ENCODE measurements around the gene PIPOX.

The PIPOX gene

DNA sequence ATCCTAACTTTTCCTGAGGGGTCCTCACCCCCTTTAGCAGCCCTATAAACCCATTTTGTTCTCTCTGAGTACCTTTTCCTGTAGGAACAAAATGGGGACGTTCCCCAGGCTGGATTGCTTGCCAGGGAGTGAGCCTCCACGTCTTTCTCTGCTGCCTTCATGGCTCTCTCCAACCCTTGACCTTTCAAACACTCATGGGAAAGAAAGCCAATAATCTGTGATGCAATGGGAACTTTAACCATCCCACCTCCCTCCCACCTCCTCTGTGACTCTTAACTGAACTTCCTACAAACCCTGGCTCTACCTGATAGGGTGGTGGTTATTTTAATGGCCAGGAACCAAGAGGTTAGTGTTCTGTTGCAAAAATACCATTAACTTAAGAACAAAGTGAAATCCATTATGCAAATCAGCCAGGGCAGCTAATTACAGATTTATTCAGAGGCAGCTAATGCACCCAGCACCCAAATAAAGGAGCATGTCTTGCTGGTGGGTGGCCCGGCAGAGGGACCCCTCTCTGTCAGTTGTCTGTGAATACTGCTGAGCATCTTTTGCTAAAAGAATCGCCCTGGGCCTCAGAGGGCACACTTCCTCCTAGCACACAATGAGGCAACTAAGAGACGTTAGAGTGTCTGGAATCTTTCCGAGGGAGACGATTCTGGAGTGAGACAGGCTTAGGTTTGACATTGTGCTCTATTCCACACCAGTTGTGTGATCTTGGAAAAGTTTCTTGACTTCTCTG, 3.0 kb downstream of the PIPOX start:
- no peak for DNase-seq (ENCODE audit: low read depth in 2 of 3, low spot score in 1 of 3)

DNA sequence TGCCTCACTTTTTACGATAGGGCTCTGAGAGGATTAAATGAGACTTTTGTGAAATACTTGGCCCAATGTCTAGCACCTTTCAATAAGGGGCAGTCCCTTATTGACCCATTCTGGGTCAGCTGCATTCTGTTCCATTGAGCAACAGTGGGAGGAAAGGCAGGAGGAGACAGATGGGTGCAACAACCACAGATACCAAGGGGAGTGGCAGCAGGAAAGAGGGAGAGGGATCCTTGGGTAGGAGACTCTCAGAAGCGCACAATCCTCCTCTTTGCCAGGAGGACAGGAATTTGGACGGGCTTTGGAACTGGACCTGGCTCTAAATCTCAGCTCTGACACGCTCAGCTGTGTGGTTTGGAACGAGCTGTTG, 3.5 kb downstream of the PIPOX start:
- no peak for DNase-seq (ENCODE audit: low read depth in 2 of 3, low spot score in 1 of 3)

GRCh38 chr17:29048440-29049368, 5.8 kb downstream of the PIPOX start:
- DNase-seq (ENCODE audit: low read depth in 2 of 3, low spot score in 1 of 3) = no peak

GRCh38 chr17:29049541-29050145, 6.7 kb downstream of the PIPOX start:
- DNase-seq (ENCODE audit: low read depth in 2 of 3, low spot score in 1 of 3) = no peak

- no peak for DNase-seq (ENCODE audit: low read depth in 2 of 3, low spot score in 1 of 3)
Observed at GRCh38 chr17:29050176-29050575, 7.2 kb downstream of the PIPOX start.

GRCh38 chr17:29051194-29051593, 8.3 kb downstream of the PIPOX start:
- no peak for DNase-seq (ENCODE audit: low read depth in 2 of 3, low spot score in 1 of 3)

GRCh38 chr17:29051731-29052130, 8.8 kb downstream of the PIPOX start:
- no peak for DNase-seq (ENCODE audit: low read depth in 2 of 3, low spot score in 1 of 3)

DNA sequence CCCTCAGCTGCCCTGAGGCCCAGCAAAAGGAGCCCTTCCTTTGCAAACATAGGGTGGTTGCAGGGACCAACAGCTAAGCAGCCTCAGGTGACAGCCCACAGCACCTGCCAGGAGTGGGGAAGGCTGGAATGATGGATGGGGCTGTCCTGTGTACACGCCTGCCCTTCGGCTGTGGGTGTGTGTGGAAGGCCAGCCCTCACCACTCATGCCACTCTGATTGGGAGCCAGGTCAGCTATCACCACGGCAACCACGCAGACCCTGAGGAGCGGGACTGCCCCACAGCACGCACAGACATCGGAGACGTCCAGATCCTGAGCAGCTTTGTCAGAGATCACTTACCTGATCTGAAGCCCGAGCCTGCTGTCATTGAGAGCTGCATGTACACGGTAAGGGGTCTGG, 11.9 kb downstream of the PIPOX start:
- no peak for DNase-seq (ENCODE audit: low read depth in 2 of 3, low spot score in 1 of 3)

- DNase-seq (ENCODE audit: low read depth in 2 of 3, low spot score in 1 of 3) = no peak
Observed at GRCh38 chr17:29057361-29057760, 14.4 kb downstream of the PIPOX start.

DNA sequence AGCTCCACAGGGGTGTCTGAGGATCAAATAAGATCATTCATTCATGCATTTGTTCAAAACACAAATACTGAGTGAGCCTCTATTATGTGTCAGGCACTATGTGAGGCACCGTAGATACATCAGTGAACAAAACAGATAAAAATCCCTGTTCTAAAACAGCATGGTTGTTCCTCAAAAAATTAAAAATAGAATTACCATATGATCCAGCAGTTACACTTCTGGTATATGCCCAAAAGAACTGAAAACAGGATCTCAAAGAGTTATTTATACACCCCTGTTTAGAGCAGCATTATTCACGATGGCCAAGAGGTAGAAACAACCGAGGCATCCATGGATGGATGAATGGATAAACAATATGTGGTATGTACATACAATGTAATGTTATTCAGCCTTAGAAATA, 15.4 kb downstream of the PIPOX start:
- no peak for DNase-seq (ENCODE audit: low read depth in 2 of 3, low spot score in 1 of 3)

- DNase-seq (ENCODE audit: low read depth in 2 of 3, low spot score in 1 of 3) = no peak
Observed at GRCh38 chr17:29059281-29059680, 16.3 kb downstream of the PIPOX start.

DNA sequence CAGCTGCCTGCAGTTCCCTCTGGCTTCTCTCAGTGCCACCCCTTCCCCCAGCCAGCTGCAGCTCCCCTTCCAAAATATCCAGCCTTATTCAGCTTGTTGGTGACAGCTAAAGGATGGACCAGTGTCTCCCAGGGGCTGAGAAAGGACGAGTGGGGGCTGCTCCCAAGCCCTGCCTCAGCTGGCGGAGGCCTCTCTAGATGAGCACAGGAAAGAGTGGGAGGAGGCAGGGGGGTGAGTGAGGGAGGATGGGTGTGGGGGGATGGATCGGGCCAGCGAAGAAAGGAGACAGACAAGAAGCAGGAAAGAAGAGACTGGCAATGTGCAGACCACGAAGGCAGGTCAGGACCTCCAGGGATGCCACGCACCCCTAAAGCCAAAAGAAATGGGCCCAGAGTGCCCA, 17.5 kb downstream of the PIPOX start:
- no peak for DNase-seq (ENCODE audit: low read depth in 2 of 3, low spot score in 1 of 3)

DNA sequence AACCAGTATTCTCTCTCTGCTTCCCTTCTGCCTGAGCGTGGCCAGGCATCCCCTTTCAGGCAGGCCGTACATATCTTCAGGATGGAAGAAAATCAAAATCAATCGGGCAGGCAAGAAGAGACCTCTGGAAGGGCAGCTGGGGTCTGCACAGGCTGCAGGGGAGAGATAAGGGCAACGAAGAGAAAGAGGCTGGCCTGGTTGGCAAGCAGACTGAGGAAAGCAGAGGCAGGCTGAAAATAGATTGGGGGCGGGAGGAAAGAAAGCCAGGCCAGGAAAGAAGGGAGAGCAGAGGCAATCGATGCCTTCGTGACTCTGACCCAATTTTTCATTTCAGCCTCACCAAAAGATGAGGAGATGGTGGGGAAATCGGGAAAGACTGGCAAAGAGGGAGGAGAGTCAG, 18.1 kb downstream of the PIPOX start:
- DNase-seq (ENCODE audit: low read depth in 2 of 3, low spot score in 1 of 3) = no peak

GRCh38 chr17:29062215-29062614, 19.3 kb downstream of the PIPOX start:
- no peak for DNase-seq (ENCODE audit: low read depth in 2 of 3, low spot score in 1 of 3)

DNA sequence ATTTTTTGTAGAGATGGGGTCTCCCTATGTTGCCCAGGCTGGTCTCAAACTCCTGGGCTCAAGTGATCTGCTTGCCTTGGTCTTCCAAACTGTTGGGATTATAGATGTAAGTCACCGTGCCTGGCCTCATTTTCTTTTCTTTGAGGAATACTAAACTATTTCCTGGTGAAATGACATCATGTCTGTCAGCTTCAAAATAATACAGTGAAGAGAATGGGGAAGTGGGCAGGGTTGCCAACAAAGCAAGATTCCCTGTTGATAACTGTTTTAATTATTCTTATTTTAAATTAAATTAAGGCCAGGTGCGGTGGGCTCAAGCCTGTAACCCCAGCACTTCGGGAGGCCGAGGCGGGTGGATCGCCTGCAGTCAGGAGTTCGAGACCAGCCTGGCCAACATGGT, 21.1 kb downstream of the PIPOX start:
- DNase-seq (ENCODE audit: low read depth in 2 of 3, low spot score in 1 of 3) = no peak

DNA sequence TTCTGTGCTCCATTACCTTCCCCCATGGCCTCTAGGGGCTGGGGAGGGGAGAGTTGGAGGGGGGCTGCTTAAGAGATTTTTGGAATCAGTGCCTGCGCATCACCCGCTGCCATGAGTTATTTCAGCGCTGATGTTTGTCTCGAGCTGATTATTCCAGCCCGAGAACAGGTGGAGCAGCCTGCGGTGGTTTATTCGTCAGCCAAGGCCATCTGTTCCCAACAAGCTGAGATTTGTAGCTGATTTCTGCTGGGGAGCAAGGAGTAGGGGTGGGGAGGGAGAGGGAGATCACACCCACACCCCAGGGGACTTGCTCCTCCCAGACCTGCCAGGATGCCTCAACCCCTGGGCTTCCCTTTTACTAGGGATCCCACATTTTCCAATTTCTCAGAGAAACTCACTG, 23.1 kb downstream of the PIPOX start:
- no peak for DNase-seq (ENCODE audit: low read depth in 2 of 3, low spot score in 1 of 3)

DNA sequence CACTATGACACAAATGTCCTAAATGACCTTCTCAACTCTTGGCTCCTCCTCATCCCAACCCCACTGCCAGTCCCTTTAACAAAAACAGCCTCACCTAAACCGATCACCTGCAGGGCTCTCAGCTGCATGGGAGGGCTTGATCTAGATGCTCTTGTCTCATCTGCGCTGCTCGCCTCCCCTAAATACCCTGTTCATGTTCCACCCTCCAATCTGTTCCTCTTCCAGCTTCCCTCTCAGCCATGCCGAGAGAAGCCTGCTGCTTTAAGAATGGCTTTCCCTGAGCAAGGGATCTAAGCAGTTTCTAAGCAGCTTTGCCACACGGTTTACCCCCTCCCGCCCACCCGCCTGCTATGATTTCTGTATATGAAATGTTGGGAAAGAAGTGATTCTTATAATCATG, 23.7 kb downstream of the PIPOX start:
- DNase-seq (ENCODE audit: low read depth in 2 of 3, low spot score in 1 of 3) = no peak

- DNase-seq (ENCODE audit: low read depth in 2 of 3, low spot score in 1 of 3) = no peak
Observed at GRCh38 chr17:29068818-29069217, 25.9 kb downstream of the PIPOX start.

DNA sequence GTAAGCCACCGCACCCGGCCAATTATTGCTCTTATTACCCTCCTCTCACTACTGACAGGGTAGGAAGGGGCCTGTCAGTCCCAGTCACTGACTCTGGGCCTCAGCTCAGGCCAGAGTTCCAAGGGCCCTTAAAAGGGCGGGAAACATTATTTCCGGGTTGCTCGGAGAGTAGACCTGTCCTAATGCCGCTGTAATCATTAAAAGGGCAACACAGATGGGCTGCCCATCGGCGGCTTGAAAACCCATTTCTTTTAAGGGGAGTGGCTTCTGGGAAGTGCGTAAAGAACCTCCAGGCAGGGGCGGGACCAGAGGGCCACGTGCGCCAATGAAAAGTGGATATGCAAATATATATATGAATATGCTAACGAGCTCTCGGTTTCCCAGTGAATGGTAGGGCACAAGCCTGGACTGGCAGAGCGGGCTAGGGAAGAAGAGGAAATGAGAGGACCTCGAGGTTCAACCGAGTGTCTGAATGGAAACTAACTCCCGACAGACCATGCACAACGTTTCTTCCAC, 26.6 kb downstream of the PIPOX start:
- no peak for DNase-seq (ENCODE audit: low read depth in 2 of 3, low spot score in 1 of 3)

DNA sequence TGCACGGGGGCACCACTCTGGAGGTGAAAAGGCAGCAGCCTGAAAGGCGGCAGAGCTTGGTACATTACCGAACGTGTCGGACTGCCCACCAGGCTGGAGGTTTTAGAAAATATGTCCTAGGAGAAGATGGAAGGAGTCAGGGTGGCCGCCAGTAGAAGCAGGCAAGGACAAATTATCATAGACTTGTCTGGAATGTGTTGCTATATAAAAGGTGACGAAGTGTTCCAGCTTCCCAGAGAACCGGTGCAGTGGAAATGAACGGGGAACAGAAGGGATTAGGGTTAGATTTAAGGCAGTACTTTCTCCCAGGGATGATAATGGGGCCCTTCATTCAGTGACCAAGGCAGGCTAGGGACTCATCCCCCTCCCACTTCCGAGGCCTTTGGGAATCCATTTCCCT, 27.4 kb downstream of the PIPOX start:
- DNase-seq (ENCODE audit: low read depth in 2 of 3, low spot score in 1 of 3) = no peak

- DNase-seq (ENCODE audit: low read depth in 2 of 3, low spot score in 1 of 3) = no peak
Observed at GRCh38 chr17:29070781-29071180, 27.8 kb downstream of the PIPOX start.

- no peak for DNase-seq (ENCODE audit: low read depth in 2 of 3, low spot score in 1 of 3)
Observed at GRCh38 chr17:29071303-29071702, 28.4 kb downstream of the PIPOX start.
